Measurements from ENCODE around the gene CACNB1.
A peak's percentile ranks its signal among the peaks of the same experiment; 100 is the strongest.

The CACNB1 gene

DNA sequence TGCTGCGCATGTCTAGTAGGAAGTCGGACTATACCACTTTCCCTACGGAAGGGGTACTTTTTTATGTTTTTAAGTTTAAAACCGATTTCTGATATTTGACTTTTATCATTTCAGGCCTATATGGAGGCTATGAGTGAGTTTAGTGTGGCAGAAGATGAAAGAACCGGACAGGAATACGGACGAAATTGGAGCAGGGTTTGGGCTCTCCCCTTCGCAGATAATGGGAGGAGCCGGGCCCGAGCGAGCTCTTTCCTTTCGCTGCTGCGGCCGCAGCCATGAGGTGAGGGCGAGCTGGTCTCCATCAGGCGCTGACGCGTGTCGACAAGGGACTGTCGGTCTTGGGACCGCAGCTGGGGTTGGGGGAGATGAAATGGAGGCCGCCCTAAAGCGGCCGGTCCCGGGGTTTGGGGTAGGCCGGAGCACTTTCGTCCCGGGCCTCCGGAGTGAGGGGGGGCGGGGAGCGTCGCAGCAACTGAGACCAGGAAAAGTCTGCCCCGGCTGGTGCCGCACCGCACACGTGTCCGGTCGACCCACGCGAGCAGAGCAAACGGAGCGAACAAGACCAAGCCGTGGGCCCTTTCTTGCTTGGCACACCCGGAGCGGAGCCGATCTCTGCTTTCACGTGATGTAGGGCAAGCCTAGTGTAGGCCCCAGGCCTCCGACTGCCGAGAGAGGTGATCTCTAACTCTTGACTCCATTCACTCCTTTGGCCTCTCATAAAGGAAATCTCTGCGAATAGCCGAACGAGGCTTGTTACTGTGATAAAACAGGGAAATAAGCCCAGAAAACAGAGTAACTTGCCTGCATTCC is 2.8 kb upstream of the CACNB1 start, which contains the start of gene RPL19:
Gene RPL19 (plus strand): TSS at position 214 of the 810 bp plus-strand sequence. CDS start 62 bp downstream, at position 276.
- no peak for DNase-seq

GRCh38 chr17:39199820-39200069 is 2.3 kb upstream of the CACNB1 start:
- DNase-seq = peak; percentile 70

- no peak for DNase-seq
Observed at GRCh38 chr17:39198186-39198566, 707 bp upstream of the CACNB1 start.

DNA sequence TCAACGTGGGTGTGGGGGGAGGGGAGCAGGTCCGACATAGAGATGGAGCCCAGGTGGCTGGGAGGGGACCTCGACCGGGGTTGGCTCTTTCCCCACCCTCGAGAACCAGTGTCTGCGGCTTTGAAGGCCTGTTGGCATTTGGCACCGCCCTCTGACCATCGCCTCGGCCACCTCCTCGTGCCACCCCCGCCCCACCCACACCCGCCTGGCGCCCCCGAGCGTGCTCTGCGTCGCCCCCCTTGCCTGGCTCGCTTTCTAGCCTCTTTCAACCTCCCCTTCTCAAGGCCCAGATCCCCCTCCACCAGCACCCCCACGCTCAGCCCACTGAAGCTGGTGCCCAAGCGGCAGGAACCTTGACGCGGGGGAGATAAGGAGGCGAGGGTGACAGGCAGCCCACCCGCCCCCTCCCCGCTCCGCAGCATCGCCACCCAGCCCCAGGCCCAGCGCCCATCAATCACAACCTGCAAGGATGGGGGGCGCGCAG is 619 bp downstream of the CACNB1 start:
- no peak for DNase-seq

- no peak for DNase-seq
Observed at GRCh38 chr17:39196241-39196807, 1.1 kb downstream of the CACNB1 start.

DNA sequence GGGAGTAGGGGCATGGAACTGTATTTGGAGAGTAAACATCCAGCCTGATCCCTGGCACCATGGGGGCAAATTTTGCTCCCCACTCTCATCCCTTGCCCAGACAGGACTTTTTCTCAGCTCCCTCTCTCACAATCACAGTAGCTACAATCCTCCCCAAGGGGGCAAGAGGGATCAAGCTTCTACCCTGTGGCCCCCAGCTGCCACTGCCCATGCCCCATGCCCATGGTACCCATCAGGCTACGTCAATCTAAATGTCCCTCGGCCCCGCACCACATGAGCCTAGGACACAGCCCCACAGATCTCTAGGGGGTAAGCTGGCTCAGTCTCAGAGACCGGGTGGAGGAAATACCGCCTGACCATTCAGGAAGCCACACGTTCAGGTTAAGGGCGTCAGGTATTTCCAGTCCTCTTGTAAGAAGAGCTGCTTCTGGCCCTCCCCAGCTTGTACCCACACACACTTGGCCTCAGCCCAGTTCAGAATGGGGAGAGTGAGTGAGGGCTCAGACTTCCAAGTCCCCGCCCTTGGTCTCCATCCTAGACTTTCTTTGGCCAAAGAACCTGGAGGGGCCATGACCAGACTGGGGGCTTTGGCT is 1.8 kb downstream of the CACNB1 start:
- no peak for DNase-seq

DNA sequence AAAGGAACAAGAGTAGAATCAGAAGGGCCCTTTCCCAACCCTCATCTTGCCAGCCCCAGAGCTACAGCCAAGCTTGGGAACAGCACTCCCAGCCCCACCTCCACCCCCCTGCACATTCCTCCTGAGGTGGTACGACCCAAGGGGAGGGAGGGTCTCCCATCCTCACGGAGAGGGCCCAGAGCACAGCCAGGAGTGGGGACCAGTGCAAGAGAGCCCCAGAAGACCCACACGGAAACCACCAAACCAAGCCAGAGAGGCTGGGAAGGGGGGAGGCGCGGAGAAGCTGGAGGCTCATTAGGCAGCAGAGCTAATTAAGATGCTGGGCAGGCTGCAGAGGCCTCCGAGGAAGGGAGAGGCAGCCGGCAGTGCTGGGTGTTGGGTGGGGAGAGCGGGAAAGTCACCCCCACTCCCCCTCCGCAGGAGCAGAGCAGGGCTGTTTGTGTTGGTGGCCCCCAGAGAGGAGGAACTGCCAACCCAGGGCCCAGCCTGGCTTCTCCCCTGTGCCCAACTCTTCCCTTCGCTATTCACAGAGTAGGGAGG is 2.4 kb downstream of the CACNB1 start:
- DNase-seq = no peak

GRCh38 chr17:39194089-39194984 is 3.1 kb downstream of the CACNB1 start:
- DNase-seq = no peak

DNA sequence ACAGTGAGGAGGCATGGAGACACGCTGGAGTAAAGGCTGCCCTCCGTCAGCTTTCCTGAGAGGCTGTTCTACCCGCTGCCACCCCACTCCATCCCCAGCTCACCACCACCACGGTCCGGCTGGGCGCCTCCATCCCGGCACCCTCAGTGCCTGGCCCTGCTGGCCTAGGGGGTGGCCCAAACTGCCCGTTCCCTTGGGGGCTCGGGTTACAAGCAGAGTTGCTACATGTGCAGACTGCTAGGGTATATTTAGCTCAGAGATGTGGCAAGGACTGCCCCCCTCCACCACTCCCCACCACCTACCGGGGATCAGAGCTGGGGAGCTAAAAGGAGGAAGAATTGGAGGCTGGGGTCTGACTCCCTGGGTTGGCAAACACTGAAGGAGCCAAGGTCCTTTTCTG is 4.1 kb downstream of the CACNB1 start:
- DNase-seq = no peak

GRCh38 chr17:39192901-39193300 is 4.6 kb downstream of the CACNB1 start:
- no peak for DNase-seq

DNA sequence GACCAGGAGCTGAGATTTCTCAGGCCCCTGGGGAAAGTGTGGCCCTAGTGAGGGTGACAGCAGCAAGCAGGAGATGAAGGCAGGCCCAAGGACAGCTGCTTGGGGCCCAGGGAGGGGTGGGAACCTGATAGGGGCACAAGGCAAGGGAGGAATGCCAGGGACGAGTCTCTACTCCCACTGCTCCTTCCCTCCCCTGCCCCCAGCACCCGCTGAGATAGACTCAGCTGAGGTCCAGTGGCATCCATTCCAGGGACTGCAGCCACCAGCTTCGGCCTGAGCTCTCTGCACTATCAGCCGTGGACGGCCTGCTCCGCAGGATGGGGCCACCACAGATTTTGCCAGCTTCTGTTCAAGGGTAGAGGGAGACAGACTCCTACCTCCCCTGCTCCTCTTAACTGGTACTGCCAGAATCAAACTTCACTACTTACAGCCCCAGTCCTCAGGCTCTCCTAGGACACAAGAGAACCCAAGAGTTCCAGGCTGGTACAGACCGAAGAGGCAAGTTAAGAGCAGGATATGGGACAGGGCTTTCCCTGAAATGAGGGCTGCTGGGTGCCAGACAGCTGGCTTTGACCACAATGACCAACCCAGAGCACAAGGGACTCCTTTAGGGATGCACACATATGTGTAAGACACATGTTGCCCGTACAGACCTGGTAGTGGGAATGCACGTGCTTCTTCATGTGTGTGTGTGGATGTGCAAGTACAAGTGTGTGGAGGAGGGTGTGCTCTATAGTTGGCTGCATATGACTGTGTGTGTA is 5.5 kb downstream of the CACNB1 start:
- no peak for DNase-seq

DNA sequence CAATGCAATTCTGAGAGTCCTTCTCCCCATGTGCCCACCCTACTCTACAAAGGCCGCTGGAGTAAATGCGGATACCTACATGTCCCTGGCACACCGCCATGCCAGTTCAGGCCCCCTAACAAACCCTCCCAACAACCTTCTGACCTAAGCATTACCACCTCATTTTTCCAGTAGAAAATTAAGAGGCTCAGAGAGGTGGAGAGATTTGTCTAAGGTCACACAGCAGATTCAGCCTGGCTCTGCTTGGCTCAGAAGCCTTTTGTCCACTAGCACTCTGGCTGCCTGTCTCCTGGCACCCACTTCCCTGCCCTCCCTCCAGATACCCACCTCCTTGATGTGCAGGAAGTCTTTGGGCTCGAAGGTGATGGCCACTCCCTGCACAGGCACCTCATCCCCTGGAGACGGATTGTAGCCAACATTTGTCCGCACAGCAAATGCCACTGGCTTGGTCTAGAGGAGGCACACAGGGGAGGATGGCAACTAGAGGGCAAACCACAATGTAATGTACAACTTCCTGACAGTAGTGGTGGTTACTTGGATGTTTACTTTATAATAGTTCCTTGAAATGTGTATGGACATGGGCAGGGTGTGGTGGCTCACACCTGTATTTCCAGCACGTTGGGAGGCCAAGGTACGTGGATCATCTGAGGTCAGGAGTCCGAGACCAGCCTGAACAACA is 10.2 kb downstream of the CACNB1 start:
- DNase-seq = no peak

DNA sequence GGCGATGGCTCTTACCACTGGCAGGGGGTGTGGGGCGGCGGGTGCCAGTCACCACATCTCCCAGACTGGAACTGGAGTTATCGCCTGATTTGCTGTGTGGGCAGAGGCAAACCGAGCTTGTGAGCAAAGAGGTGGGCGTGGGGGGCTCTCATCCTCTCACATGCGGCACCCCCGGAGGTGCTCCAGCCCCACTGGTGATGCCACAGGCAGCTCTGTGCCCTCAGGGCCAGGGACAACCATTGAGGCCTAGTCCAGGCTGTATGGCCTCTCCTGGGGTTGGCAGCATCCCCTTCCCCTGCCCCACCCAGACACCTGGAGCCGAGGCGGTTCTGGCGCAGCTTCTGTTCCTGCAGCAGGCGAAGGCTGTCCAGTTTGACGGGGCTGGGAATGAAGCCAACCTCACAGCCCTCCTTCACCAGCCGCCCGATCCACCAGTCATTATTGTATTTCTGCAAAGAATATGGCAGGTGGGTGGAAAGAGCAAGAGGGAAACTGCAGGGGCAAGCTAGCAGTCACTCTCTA is 10.9 kb downstream of the CACNB1 start:
- DNase-seq = no peak

DNA sequence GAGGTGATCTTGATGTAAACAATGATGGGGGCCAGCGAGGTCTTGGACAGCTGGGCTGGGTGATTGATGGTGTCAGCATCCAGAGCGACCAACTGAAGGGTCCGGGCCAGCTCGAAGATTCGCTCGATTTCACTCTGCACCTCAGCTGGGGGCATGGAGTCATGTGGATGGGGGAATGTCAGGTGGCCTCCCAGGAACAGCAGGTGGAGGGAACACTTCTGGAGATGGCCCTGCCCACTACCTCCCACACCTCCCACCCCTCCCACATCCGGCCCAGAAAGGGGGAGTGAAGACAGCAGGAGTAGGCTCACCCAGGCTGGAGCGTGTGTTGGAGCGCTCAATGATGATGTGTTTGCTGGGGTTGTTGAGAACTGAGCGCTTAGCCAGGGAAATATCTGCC is 13.7 kb downstream of the CACNB1 start:
- DNase-seq = no peak

GRCh38 chr17:39183045-39183444 is 14.4 kb downstream of the CACNB1 start:
- DNase-seq = no peak

GRCh38 chr17:39181303-39181702 is 16.2 kb downstream of the CACNB1 start:
- no peak for DNase-seq

GRCh38 chr17:39178536-39178935 is 18.9 kb downstream of the CACNB1 start:
- no peak for DNase-seq

DNA sequence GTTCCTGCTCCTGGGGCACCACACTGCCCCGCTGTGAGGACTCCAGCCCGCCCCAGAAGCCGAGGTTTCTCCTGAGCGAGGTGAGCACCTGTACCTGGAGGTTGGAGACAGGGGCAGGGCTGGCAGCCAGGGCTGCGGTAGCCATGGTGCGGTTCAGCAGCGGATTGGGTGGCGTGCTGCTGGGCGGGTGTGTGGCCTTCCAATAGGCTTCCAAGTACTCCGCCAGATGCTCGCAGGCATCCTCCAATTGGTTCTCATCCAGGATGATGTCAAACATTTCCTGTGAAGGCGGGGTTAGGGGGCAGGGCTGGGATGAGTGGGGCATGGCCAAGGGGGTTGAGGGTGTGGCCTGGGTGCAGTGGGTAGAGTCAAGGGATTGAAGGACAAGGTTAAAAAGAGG is 20.2 kb downstream of the CACNB1 start:
- peak; percentile 77 for DNase-seq

DNA sequence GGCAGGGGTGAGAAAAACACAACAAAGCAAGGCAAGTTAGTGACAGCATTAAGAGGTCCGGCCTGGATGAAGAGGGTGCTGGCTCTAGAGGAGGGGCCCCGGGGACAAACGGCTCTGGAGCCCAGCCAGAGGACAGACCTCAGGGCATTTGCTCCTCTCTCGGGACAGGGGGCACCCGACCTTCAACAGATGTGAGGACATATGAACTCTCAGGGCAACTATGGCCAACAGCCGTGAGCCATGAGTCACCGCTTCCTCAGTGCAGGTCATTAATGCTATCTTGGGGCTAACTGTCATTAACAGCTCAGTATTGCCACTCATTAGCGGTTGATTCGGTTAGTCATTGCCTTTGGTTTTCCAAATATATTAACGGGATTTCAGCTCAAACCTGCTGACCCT is 21.8 kb downstream of the CACNB1 start:
- no peak for DNase-seq

GRCh38 chr17:39174920-39175694 is 22.4 kb downstream of the CACNB1 start:
- no peak for DNase-seq

All from NCI-H1048 (cell line).